GM18505 (cell line): Measurements from ENCODE around the gene ATF7IP2.

Experiments
- ATAC-seq: cut with Tn5 transposase; IDR thresholded peaks from one replicate; pipeline ENCODE4 v1.9.1; 2021; ENCODE audit not compliant: unreplicated experiment
- POLR2A ChIP-seq: IDR thresholded peaks from 4 replicates; pipeline ENCODE4 v1.6.1; 2011; ENCODE audit warnings: borderline replicate concordance; ENCODE audit not compliant: insufficient read depth, insufficient read length; ENCODE audit errors: extremely low read depth

Gene ATF7IP2

GRCh38 chr16:10520869-10521578, 135.2 kb downstream of the ATF7IP2 start:
- no peak for ATAC-seq
- no peak for TF ChIP-seq POLR2A

- ATAC-seq = no peak
- TF ChIP-seq POLR2A = no peak
Measured at GRCh38 chr16:10521681-10522274, 135.9 kb downstream of the ATF7IP2 start.

- TF ChIP-seq POLR2A = no peak
- no peak for ATAC-seq
Measured at GRCh38 chr16:10522966-10523365, 137.1 kb downstream of the ATF7IP2 start.

- no peak for ATAC-seq
- no peak for TF ChIP-seq POLR2A
Measured at GRCh38 chr16:10525214-10525825, 139.5 kb downstream of the ATF7IP2 start.

DNA sequence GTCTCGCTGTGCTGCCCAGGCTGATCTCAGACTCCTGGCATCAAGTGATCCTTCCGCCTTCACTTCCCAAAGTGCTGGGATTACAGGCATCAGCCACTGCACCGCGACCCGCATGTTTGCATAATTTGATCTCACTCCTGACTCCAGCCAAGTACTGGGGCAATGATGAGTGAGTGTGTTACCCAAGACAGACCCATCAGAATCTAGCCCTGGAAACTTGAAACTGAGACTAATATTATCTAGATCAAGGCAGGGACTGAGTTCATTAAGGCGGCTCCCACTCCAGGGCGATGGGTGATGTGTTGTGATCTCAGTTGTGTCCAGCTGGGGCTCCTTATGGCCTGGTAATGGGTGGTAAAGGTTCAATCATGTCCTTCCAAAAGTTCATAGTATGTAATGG, 141.1 kb downstream of the ATF7IP2 start:
- ATAC-seq = no peak
- no peak for TF ChIP-seq POLR2A

DNA sequence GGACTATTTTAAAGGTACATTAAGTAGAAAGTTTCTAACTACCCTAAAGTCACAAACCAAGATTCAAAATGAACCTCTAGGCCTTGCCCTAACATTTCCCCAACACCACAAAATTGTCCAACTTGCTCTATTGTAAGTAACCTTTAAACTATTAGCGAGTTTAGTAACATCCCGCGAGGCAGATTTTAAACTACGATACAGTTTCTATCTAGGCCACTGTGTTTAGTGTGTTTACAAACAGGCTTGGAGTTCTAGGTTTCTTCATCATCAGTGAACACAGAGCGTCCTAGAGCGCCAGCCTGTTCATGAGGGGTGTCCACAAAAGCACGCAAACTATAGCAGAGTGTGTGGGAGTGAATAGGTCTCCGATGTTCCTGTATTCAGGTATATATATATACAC, 142.8 kb downstream of the ATF7IP2 start:
- no peak for TF ChIP-seq POLR2A
- no peak for ATAC-seq

- TF ChIP-seq POLR2A = no peak
- no peak for ATAC-seq
Measured at GRCh38 chr16:10529895-10530669, 144.2 kb downstream of the ATF7IP2 start.

GRCh38 chr16:10530685-10531084, 144.8 kb downstream of the ATF7IP2 start:
- no peak for TF ChIP-seq POLR2A
- ATAC-seq = no peak

- no peak for TF ChIP-seq POLR2A
- ATAC-seq = no peak
Measured at GRCh38 chr16:10531582-10531981, 145.7 kb downstream of the ATF7IP2 start.
